Posterior cingulate gyrus (tissue), 11 donors: ENCODE data around the gene HSP90B1.

ENCODE experiments used
- DNase-seq, 10 donors: peaks; one replicate each; pipeline versions ENCODE4 v3.0.0 to v3.0.0-alpha.2; 2020 to 2021; ENCODE audit warnings: mixed read lengths in 3 of 10
- intact Hi-C: fragments of 100-400 bp; cut with DNase I; formaldehyde crosslinking; loops from one replicate; pipeline ENCODE4 v1.15.1; 2023

HSP90B1 gene

GRCh38 chr12:103929046-103929783 lies 995 bp upstream of the HSP90B1 start:
- peak; percentile 73 to 97 (median 83) for DNase-seq
- intact Hi-C loops: no loop called here

- no peak for DNase-seq
- intact Hi-C loops: loop anchor here (2.0 kb wide), 2 partner anchors 27 to 35 kb away; partner anchors contain the start of gene TDG
Observed at GRCh38 chr12:103929784-103930033, 501 bp upstream of the HSP90B1 start.

- intact Hi-C loops: loop anchor here (2.0 kb wide), 2 partner anchors 26 to 34 kb away; partner anchors contain the start of gene TDG
Observed at GRCh38 chr12:103930787-103931735, 851 bp downstream of the HSP90B1 start.

GRCh38 chr12:103933237-103933636 lies 3.0 kb downstream of the HSP90B1 start:
- intact Hi-C loops: no loop called here
- DNase-seq: no peak

More at GRCh38 chr12:103930787-103931735, 851 bp downstream of the HSP90B1 start:
- peak in 3 of 10 donors; percentile 8 to 48 (median 15) for DNase-seq

- intact Hi-C loops: no loop called here
Observed at GRCh38 chr12:103936679-103937078, 6.5 kb downstream of the HSP90B1 start.

GRCh38 chr12:103944964-103945363 lies 14.8 kb downstream of the HSP90B1 start:
- no peak for DNase-seq
- intact Hi-C loops: no loop called here

More at GRCh38 chr12:103936679-103937078, 6.5 kb downstream of the HSP90B1 start:
- no peak for DNase-seq

GRCh38 chr12:103947871-103948555 lies 17.8 kb downstream of the HSP90B1 start:
- no peak for DNase-seq
- intact Hi-C loops: no loop called here

- DNase-seq: no peak
- intact Hi-C loops: no loop called here
Observed at GRCh38 chr12:103948746-103949406, 18.7 kb downstream of the HSP90B1 start.

GRCh38 chr12:103952497-103952896 lies 22.3 kb downstream of the HSP90B1 start:
- intact Hi-C loops: no loop called here
- DNase-seq: no peak

GRCh38 chr12:103955811-103956508 lies 25.8 kb downstream of the HSP90B1 start:
- no peak for DNase-seq
- intact Hi-C loops: loop anchor here (2.0 kb wide), 1 partner anchor 25 kb away; the partner anchor contains the start of gene HSP90B1

- peak in 2 of 10 donors; percentile 75 to 84 for DNase-seq
- intact Hi-C loops: loop anchor here (1.0 to 2.0 kb wide), 2 partner anchors 9 to 26 kb away; partner anchors contain the start of genes HSP90B1 and TDG
Observed at GRCh38 chr12:103956509-103957027, 26.4 kb downstream of the HSP90B1 start.

- no peak for DNase-seq
- intact Hi-C loops: loop anchor here (1.0 to 2.0 kb wide), 2 partner anchors 7 to 27 kb away; partner anchors contain the start of genes HSP90B1 and TDG
Observed at GRCh38 chr12:103957865-103958388, 27.7 kb downstream of the HSP90B1 start.

- intact Hi-C loops: no loop called here
- no peak for DNase-seq
Observed at GRCh38 chr12:103958621-103959020, 28.4 kb downstream of the HSP90B1 start.

- intact Hi-C loops: loop anchor here (10.0 kb wide), 1 partner anchor 174 kb away; the partner anchor contains the start of gene NFYB
- no peak for DNase-seq
Observed at GRCh38 chr12:103960616-103961227, 30.5 kb downstream of the HSP90B1 start.

GRCh38 chr12:103962493-103962892 lies 32.3 kb downstream of the HSP90B1 start:
- DNase-seq: no peak
- intact Hi-C loops: loop anchor here (10.0 kb wide), 1 partner anchor 172 kb away; the partner anchor contains the start of gene NFYB

- no peak for DNase-seq
- intact Hi-C loops: loop anchor here (1.0 to 10.0 kb wide), 3 partner anchors 8 to 170 kb away; partner anchors contain the start of genes HSP90B1 and NFYB
Observed at GRCh38 chr12:103964805-103965204, 34.6 kb downstream of the HSP90B1 start.

GRCh38 chr12:103965255-103965589 lies 35.0 kb downstream of the HSP90B1 start:
- no peak for DNase-seq
- intact Hi-C loops: loop anchor here (1.0 to 10.0 kb wide), 3 partner anchors 8 to 170 kb away; partner anchors contain the start of genes HSP90B1 and NFYB
